HFF-Myc (cell line): Measurements from ENCODE around the gene BCO1.

Source experiments
- DNase-seq: peaks from one replicate; pipeline ENCODE4 v3.0.0-alpha.2; 2011; ENCODE audit warnings: low read depth; ENCODE audit errors: extremely low read depth
- H3K4me3 ChIP-seq: replicated peaks from 2 replicates; pipeline ENCODE4 v1.5.1; 2011; ENCODE audit warnings: low read depth, mild to moderate bottlenecking, control low read depth, low read length
- CTCF ChIP-seq: IDR thresholded peaks from 2 replicates; pipeline ENCODE4 v1.5.1; 2012; ENCODE audit warnings: mild to moderate bottlenecking, low read depth, low read length, control low read depth; ENCODE audit errors: missing control alignments

BCO1 gene

GRCh38 chr16:81292936-81293335 lies 54.4 kb downstream of the BCO1 start:
- H3K4me3 ChIP-seq: no peak overlapping the region
- no peak for TF ChIP-seq CTCF
- DNase-seq: no peak

GRCh38 chr16:81293909-81294802 lies 55.7 kb downstream of the BCO1 start:
- TF ChIP-seq CTCF: no peak
- DNase-seq: no peak
- H3K4me3 ChIP-seq: no peak overlapping the region

- no peak for TF ChIP-seq CTCF
- no peak for DNase-seq
- H3K4me3 ChIP-seq: no peak overlapping the region
Observed at GRCh38 chr16:81296631-81297030, 58.1 kb downstream of the BCO1 start.

GRCh38 chr16:81307770-81308169 lies 69.3 kb downstream of the BCO1 start:
- TF ChIP-seq CTCF: no peak
- DNase-seq: no peak
- H3K4me3 ChIP-seq: no peak overlapping the region

- no peak for TF ChIP-seq CTCF
- no peak for DNase-seq
- no peak overlapping the region for H3K4me3 ChIP-seq
Observed at GRCh38 chr16:81310045-81310644, 71.7 kb downstream of the BCO1 start.

- no peak for TF ChIP-seq CTCF
- no peak overlapping the region for H3K4me3 ChIP-seq
- no peak for DNase-seq
Observed at GRCh38 chr16:81311762-81312161, 73.3 kb downstream of the BCO1 start.
